Measurements from ENCODE around the gene LSP1. TPM values are rescaled to one million over a fixed set of nuclear protein-coding genes. Genes with fewer than 3 reads are reported as not detected.

LSP1 gene
- total and polyA plus RNA-seq, 2 of the 4 experiments (the other 2 are of a cell fraction) = not detected

DNA sequence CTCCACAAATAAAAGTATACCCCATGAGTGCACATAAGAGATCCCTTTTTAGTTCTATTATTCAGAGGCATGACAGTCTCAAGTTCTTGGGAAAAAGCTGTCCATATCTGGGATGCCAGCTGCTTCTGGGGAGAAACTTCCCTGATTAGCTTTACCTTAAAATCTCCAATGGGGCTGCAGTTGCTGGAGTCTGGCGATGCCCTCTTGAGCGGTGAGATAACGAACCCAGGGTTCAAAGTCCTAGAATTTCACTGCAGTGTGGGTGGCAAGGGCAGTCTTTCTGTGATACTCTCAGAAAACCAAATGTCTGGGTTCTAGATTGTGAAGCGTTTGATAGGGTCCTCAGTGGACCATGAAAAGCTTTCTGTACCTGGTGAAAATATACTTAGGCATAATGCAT lies 46.2 kb downstream of the LSP1 start:
- POLR2A ChIA-PET (ENCODE audit: unreplicated experiment) = no interaction called here

More for the DNA sequence above, 46.2 kb downstream of the LSP1 start:
- dilution Hi-C loops (cut with HindIII; ENCODE audit: low sequenced_read_pairs, unreplicated experiment) = no loop called here
- no peaks in the 10 kb centered on the region for H3K9me1 ChIP-seq (ENCODE audit: insufficient read depth, low read length)
- H3K9ac ChIP-seq (ENCODE audit: low read depth, low read length) = no peak overlapping the region
- CTCF ChIA-PET = no interaction called here
- H3K4ac ChIP-seq (ENCODE audit: low read depth, low read length) = no peak overlapping the region
- no peak overlapping the region for H4K91ac ChIP-seq (ENCODE audit: insufficient read depth, low read depth, low read length)
- intact Hi-C loops (cut with micrococcal nuclease) = no loop called here
- H3K23ac ChIP-seq (ENCODE audit: low read depth, low read length) = no peak overlapping the region
- no peak overlapping the region for H2BK5ac ChIP-seq (ENCODE audit: low read depth, low read length, poor library complexity, severe bottlenecking)
- ATAC-seq (ENCODE audit: low read depth) (no peak), DNase-seq (no peak)
- no peak overlapping the region for H2AK5ac ChIP-seq (ENCODE audit: low read depth, low read length)
- no peak overlapping the region for H4K5ac ChIP-seq (ENCODE audit: low read depth, low read length)
- H4K20me1 ChIP-seq (ENCODE audit: insufficient read depth, low read length) = no peaks in the 10 kb centered on the region
- no peak overlapping the region for H3K56ac ChIP-seq (ENCODE audit: extremely low read depth, insufficient read depth, low read length)
- no peak overlapping the region for H2BK20ac ChIP-seq (ENCODE audit: low read depth, low read length)
- H2BK15ac ChIP-seq (ENCODE audit: low read depth, low read length) = no peak overlapping the region
- no peak overlapping the region for H2AK9ac ChIP-seq (replicated peaks; ENCODE audit: low read depth, low read length, poor library complexity)
- H3K4me3 ChIP-seq (ENCODE audit: insufficient read depth, low read depth, low read length) = no peak overlapping the region
- no peak overlapping the region for H2AFZ ChIP-seq (replicated peaks; ENCODE audit: low read length, poor library complexity)
- H4K8ac ChIP-seq (ENCODE audit: low read depth in 2 of 2, low read length in 2 of 2) = no peak overlapping the region
- no peak overlapping the region for H3K18ac ChIP-seq (ENCODE audit: low read depth, low read length)
- WGBS, 2 experiments (ENCODE audit: extremely low coverage in 2 of 2, insufficient read length in 1 of 2) = 67% methylated on average over 1 of the region's 4 CpGs; no CpG with 5 or more reads in 1 of the 2 experiments
- no peak overlapping the region for H3K14ac ChIP-seq (replicated peaks; ENCODE audit: low read depth, low read length)
- no peaks in the 10 kb centered on the region for H3K4me1 ChIP-seq (ENCODE audit: control insufficient read depth, insufficient read depth, low read length)
- no TSS peak for BruUV-seq (replicated peaks)
- TF ChIP-seq RCOR1 (IDR thresholded peaks at IDR 0.05; ENCODE audit: insufficient replicate concordance, low read length) = no peak
- no peak for TF ChIP-seq CEBPB (IDR thresholded peaks at IDR 0.05; ENCODE audit: low read depth, low read length)
- TF ChIP-seq MAFK (IDR thresholded peaks at IDR 0.05; ENCODE audit: low read depth, low read length) = no peak
- no peak for TF ChIP-seq SMC3 (IDR thresholded peaks at IDR 0.05; ENCODE audit: low read depth, low read length)
- no peak for TF ChIP-seq FOS (IDR thresholded peaks at IDR 0.05; ENCODE audit: low read depth, low read length)
- no peak for TF ChIP-seq POLR2A (IDR thresholded peaks at IDR 0.05; ENCODE audit: low read depth, low read length)
- in situ Hi-C loops (cut with MboI; ENCODE audit: low sequenced_read_pairs) = no loop called here
- no peaks in the 10 kb centered on the region for H3K79me1 ChIP-seq (ENCODE audit: low read depth in 1 of 2, low read length in 2 of 2)
- no peaks in the 10 kb centered on the region for H3K9me3 ChIP-seq (ENCODE audit: control insufficient read depth, insufficient read depth, low read length)
- no peak overlapping the region for H3K4me2 ChIP-seq (ENCODE audit: low read depth, low read length)
- peaks cover 38% of the 10 kb centered on the region for H3K27me3 ChIP-seq (ENCODE audit: control insufficient read depth, insufficient read depth, low read length)
- no peaks in the 10 kb centered on the region for H3K36me3 ChIP-seq (ENCODE audit: control insufficient read depth, insufficient read depth, low read length)
- H3K27ac ChIP-seq (ENCODE audit: insufficient read depth, low read length) = no peak overlapping the region
- no peak overlapping the region for H2BK120ac ChIP-seq (ENCODE audit: low read depth, low read length)
